Neutrophil (primary cell): Measurements from ENCODE around the gene CDK13.

Source experiments
- H3K27ac ChIP-seq: fragments of 200-600 bp; sonication (generic); 2 replicates; pipeline ENCODE4 v1.5.1; 2016; ENCODE audit warnings: mild to moderate bottlenecking, moderate library complexity
- H3K27me3 ChIP-seq: fragments of 200-600 bp; sonication (generic); 2 replicates; pipeline ENCODE4 v1.6.0; 2016; ENCODE audit warnings: mild to moderate bottlenecking
- H3K36me3 ChIP-seq: fragments of 200-600 bp; sonication (generic); 2 replicates; pipeline ENCODE4 v1.5.1; 2017
- H3K4me1 ChIP-seq, 2 experiments: fragments of 200-600 bp in 1 of 2; sonication (generic) in 1 of 2; 1 replicate in 1 of 2; 2 replicates in 1 of 2; pipeline versions ENCODE4 v1.5.1 to v1.6.1; 2013 to 2016; ENCODE audit warnings: low read depth in 1 of 2, low read length in 1 of 2, mild to moderate bottlenecking in 1 of 2, moderate library complexity in 1 of 2; ENCODE audit not compliant: control insufficient read depth in 1 of 2, insufficient read depth in 1 of 2
- H3K4me3 ChIP-seq, 2 experiments: fragments of 200-600 bp in 1 of 2; sonication (generic) in 1 of 2; 1 replicate in 1 of 2; 2 replicates in 1 of 2; pipeline ENCODE4 v1.5.1; 2013 to 2016; ENCODE audit warnings: low read depth in 1 of 2, low read length in 1 of 2, mild to moderate bottlenecking in 1 of 2, moderate library complexity in 1 of 2
- H3K9me3 ChIP-seq: fragments of 200-600 bp; sonication (generic); 2 replicates; pipeline ENCODE4 v1.5.1; 2016
- TF ChIP-seq, protein P1 (sequence below): fragments of 200-600 bp; sonication (generic); IDR thresholded peaks from 2 replicates; pipeline ENCODE4 v1.5.1; 2016; ENCODE audit warnings: antibody characterized with exemption

CDK13 gene

DNA sequence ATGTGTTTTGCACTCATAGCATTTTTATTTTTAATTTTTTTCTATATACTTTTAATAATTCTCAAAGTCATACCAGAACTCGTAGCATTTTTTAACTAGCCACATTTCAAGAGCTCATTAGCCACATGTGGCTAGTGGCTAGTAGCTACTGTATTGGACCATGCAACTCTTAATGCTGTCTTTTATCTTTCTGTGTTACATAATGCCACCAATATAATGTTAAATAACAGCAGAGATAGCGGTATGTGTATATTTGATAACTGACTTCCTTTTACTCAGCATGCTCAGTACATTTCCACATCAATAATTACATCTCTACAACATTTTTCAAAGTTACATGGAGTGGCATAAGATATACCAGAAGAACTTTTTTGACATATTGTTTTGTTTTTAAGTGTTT is 91.4 kb downstream of the CDK13 start:
- Histone ChIP-seq H3K4me1 (no peaks in the 10 kb centered on the region), H3K4me3 (no peak overlapping the region), H3K36me3 (peaks cover 13% of the 10 kb centered on the region), H3K9me3 (no peaks in the 10 kb centered on the region), H3K27me3 (no peaks in the 10 kb centered on the region), H3K27ac (no peak overlapping the region)
- TF ChIP-seq, protein P1, sequence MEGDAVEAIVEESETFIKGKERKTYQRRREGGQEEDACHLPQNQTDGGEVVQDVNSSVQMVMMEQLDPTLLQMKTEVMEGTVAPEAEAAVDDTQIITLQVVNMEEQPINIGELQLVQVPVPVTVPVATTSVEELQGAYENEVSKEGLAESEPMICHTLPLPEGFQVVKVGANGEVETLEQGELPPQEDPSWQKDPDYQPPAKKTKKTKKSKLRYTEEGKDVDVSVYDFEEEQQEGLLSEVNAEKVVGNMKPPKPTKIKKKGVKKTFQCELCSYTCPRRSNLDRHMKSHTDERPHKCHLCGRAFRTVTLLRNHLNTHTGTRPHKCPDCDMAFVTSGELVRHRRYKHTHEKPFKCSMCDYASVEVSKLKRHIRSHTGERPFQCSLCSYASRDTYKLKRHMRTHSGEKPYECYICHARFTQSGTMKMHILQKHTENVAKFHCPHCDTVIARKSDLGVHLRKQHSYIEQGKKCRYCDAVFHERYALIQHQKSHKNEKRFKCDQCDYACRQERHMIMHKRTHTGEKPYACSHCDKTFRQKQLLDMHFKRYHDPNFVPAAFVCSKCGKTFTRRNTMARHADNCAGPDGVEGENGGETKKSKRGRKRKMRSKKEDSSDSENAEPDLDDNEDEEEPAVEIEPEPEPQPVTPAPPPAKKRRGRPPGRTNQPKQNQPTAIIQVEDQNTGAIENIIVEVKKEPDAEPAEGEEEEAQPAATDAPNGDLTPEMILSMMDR = no peak

DNA sequence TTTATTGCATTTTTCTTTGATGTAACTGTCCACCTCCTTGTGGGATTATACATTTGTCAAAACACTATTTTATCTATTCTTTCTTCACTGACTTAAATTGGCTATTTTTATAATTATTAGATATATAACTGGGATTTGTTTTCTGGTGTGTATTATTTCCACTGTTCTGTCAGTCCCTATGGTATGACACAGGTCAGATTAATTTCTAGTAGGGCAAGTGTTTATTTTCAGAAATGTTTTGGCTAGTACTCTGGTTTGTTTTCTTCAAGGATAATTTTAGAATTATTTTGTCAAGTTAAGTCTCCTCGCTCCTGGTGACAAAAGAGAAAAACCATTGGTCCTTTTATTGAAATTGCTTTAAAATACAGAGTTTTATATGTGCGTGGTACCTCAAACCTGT is 93.1 kb downstream of the CDK13 start:
- no peak overlapping the region for H3K27ac ChIP-seq
- H3K4me1 ChIP-seq = no peaks in the 10 kb centered on the region
- no peak overlapping the region for H3K4me3 ChIP-seq
- no peaks in the 10 kb centered on the region for H3K9me3 ChIP-seq
- TF ChIP-seq, protein P1 = no peak
- no peaks in the 10 kb centered on the region for H3K27me3 ChIP-seq
- peaks cover 15% of the 10 kb centered on the region for H3K36me3 ChIP-seq

DNA sequence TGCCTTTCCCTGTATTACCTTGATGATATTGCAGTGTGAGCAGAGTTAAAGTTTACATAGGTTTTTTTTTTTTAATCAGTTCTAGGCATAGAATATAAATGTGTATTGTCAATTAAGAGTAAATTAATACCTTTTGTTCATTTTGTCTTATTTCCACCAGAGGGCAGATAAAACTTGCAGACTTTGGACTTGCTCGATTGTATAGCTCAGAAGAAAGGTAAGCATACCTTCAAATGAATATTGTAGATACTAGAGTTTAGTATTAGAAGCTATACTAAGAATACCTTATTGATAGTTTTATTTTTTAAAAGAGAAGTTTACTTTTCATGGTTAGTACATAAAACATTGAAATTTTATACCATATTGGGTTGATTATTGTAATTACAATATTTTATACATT is 97.6 kb downstream of the CDK13 start:
- Histone ChIP-seq H3K36me3 (peaks cover 19% of the 10 kb centered on the region), H3K4me1 (peaks cover 12 to 16% of the 10 kb centered on the region in 2 experiments)
- TF ChIP-seq, protein P1 = no peak

DNA sequence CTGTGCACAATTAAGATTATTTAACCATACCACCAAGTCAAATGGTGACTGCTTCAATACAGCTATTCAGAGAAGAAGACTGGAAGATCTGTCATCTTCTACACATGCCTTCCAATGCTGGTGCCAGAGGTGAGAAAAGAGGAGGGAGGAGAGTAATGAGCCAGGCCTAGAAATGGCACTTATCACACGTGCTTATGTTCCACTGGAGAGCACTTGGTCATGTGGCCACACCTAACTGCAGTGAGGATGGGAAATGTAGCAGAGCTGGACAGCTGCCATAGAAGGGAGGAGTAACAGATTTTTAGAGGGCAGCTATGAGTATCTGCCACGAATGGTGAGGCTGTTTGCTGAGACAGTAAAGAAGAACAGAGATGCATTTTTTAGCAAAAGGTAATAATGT is 107.2 kb downstream of the CDK13 start:
- no peaks in the 10 kb centered on the region for H3K9me3 ChIP-seq
- no peaks in the 10 kb centered on the region for H3K27me3 ChIP-seq
- H3K36me3 ChIP-seq = peaks cover 27% of the 10 kb centered on the region
- TF ChIP-seq, protein P1 = no peak
- no peak overlapping the region for H3K4me3 ChIP-seq
- H3K27ac ChIP-seq = no peak overlapping the region
- H3K4me1 ChIP-seq = no peaks in the 10 kb centered on the region

More for the DNA sequence above, 97.6 kb downstream of the CDK13 start:
- H3K4me3 ChIP-seq = no peak overlapping the region
- H3K9me3 ChIP-seq = no peaks in the 10 kb centered on the region
- H3K27me3 ChIP-seq = no peaks in the 10 kb centered on the region
- H3K27ac ChIP-seq = no peak overlapping the region

DNA sequence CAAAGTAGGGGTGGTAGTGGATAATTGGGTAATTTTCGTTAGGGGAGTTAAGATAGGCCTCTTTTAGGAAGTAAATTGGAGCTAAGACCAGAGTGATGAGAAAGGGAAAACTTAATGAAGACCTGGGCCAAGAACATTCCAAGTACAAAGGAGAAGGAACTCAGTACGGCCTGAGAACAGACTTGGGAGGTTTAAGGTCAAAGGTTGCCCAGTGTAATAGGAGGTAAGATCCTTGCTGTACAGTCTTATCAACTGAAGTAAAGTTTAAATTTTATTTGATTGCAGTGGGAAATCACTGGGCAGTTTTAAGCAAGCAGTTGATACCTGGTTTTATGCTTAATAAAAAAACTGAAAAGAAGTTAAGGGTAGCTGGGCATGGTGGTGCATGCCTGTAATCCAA is 108.0 kb downstream of the CDK13 start:
- Histone ChIP-seq H3K9me3 (no peaks in the 10 kb centered on the region), H3K4me1 (no peaks in the 10 kb centered on the region), H3K27me3 (no peaks in the 10 kb centered on the region), H3K36me3 (peaks cover 31% of the 10 kb centered on the region), H3K27ac (no peak overlapping the region), H3K4me3 (no peak overlapping the region)
- TF ChIP-seq, protein P1 = no peak

DNA sequence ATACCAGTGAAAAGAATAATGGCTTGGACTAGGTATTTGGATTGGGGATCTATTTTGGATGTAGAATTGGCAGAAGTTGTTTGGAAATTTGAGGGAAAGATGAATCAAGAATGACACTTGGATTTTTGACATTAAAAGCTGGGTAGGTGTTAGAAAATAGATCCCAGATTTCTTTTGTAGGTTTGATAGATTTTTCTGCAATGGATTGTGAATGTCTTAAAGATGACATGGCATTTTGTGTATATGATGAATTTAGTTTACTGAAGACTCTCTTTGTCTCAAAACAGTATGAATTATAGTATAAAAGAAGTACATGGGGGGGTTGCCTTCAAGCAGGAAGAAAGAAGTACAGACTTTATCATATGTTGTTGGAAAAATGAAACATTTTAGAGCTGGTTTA is 108.6 kb downstream of the CDK13 start:
- Histone ChIP-seq H3K9me3 (no peaks in the 10 kb centered on the region), H3K36me3 (peaks cover 37% of the 10 kb centered on the region), H3K4me3 (no peak overlapping the region), H3K27me3 (no peaks in the 10 kb centered on the region), H3K4me1 (no peaks in the 10 kb centered on the region), H3K27ac (no peak overlapping the region)
- TF ChIP-seq, protein P1 = no peak
